SKM-1 (cell line): Measurements from ENCODE around the gene COL24A1.
A peak's percentile ranks its signal among the peaks of the same experiment; 100 is the strongest.
"Not testable (repeated sequence)": the region's sequence is repeated elsewhere in the genome, so short reads cannot be mapped to it uniquely, and the experiment has no call there.

Experiments used
- DNase-seq: peaks from one replicate; lab custom pipeline; 2025; ENCODE audit not compliant: unreplicated experiment; lab: John Stamatoyannopoulos, UW

The COL24A1 gene

DNA sequence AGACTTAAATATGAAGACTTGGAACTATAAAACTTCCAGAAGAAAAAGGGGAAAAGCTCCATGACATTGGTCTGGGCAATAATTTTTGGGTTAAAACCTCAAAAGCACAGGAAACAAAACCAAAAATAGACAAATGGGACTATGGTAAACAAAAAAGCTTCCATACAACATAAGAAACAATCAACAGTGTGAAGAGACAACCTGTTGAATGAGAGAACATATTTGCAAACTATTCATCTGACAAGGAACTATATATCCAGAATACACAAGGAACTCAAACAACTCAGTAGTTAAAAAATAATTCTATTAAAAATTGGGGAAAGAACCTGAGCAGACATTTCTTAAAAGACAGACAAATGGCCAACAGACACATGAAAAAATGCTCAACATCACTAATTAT lies 255.7 kb downstream of the COL24A1 start:
- no peak for DNase-seq

DNA sequence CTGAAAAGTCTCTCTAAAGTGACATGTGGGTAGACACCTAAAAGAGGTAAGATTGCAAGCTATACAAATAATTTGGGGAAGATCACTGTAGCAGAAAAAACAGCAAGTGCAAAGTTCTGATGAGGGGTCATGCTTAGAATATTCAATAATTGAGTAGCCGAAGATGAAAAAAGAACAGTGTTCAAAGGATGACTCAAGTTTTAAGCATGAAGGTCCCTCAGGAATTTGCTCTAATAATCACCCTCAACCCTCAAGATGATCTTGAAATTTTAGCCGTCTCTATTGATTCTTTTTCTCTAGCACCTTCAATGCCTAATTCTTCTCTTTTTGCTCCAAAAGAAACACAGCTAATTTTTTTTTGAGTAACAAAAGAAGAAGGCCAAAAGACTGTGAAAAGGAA lies 257.7 kb downstream of the COL24A1 start:
- DNase-seq: no peak

DNA sequence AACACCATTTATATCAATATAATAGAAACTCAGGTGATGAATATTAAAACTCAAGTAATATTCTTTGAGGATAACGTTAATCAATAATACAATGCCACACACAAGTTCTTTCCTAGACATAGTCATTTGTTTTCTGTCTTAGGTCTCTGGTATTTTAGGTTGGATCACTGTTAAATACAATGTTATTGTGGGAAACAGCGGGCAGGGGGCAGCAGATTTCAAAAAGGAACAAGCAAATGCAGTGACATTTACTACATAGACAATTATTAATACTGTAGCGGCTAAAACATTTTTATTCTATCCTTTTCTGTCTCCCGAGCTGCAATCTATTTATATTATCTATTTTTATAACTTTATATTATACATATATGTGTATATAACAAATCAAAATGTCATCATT lies 261.9 kb downstream of the COL24A1 start:
- no peak for DNase-seq

DNA sequence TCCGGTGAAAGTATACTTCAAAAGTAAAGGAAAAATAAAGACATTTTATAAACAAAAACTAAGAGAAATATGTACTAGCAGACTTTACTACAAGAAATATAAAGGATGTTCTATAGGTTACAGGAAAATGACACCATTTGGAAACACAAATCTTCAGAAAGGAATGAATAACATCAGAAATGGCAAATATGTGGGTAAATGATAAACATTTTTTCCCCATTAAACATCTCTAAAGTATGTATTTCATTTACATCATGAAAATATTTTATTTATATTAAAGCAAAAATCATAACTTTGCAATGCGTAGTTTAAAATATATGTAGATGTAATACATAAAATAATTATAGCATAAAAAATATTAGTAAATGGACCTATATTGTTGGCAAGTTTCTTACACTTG lies 264.2 kb downstream of the COL24A1 start:
- no peak for DNase-seq

GRCh38 chr1:85889870-85890269 lies 266.7 kb downstream of the COL24A1 start:
- no peak for DNase-seq

- DNase-seq: no peak
Observed at GRCh38 chr1:85888921-85889320, 267.7 kb downstream of the COL24A1 start.

DNA sequence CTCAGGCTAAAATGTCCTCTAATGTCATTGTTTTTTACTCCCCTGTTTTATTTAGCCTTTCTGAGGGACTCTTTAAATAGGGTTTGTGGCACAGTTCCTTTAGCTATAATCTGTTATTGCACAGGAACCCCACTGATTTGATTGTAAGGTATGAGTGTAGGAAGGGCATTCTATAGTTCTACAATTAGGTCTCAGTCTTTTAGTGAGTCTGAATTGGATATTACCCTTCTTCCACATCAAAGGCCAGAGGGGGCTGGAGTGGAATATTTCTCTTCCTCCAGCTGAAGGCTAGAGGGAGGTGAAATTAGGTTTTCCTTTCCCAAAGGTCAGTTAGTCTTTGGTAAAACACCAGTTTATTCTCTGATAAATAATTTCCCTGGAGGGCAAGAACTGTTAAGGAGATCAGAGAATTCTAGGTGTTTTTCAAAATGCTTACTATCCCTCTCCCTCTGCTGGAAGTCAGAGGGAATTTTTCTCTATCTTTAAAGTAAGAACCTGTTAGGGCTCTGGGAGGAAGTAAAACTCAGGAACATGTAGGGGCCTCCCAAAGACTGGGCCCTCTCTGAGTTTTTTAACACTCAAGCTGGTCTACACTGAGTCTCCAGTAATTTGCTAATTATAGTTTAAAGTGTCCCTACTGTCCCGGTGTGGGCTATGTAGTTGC lies 272.1 kb downstream of the COL24A1 start:
- no peak for DNase-seq

GRCh38 chr1:85867189-85867588 lies 289.4 kb downstream of the COL24A1 start:
- DNase-seq: no peak

GRCh38 chr1:85865213-85865612 lies 291.4 kb downstream of the COL24A1 start:
- DNase-seq: no peak

DNA sequence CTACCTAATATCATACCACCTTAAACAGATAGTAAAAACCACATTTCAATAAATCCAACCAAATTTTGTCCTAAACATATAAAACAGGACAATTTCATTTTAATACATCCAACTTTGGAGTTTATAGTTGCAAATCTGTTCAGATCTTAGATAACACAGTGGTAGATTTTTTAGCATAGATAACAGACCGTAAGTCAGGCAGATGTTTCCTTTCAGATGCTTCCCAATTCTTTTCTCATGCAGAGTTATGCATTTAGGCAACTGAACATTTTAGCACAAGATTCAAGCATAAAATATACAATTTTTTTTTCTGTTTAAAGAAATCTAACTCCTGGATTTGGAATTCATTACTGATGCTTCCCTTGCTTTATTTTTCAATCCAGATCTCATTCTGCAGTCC lies 291.8 kb downstream of the COL24A1 start:
- DNase-seq: no peak

GRCh38 chr1:85863639-85864038 lies 292.9 kb downstream of the COL24A1 start:
- not testable (repeated sequence) for DNase-seq

GRCh38 chr1:85862456-85862855 lies 294.1 kb downstream of the COL24A1 start:
- DNase-seq: no peak

GRCh38 chr1:85857991-85858390 lies 298.6 kb downstream of the COL24A1 start:
- DNase-seq: no peak

DNA sequence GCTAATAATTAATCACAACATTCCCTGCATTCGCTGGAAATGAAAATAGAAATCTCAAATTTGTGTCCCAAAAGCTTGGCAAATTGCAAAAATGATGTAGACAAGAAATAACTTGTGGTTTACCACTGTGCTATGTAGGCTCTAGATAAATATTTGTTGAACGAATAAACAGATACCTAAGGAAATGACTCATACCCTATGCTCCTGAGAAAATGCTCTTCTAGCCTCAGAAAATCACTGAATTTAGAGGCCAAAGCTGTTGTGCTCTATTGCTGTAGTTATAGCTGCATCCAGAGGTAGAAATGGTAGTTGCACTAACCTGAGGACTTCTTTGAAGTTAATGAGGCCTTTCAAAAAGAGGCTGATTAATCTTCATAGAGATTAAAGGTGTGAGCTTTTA lies 306.3 kb downstream of the COL24A1 start:
- no peak for DNase-seq

DNA sequence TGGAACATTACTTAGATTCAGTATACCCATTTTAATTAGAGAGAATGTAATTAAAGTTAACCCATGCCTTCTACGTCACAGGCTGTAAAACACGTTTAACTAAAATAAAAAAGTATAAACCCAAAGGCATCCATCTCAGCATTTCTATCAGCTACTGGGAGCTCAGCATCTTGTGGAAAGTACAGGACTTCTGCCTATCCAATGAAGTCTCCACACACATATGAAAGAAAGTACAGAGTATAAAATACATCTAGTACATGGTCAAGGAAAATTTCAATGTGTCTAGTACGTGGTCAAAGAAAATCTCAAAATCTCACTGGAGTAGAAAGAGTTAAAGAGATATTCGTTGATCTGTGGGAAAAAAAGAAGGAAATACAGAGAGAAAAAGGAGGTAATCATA lies 306.9 kb downstream of the COL24A1 start:
- no peak for DNase-seq

DNA sequence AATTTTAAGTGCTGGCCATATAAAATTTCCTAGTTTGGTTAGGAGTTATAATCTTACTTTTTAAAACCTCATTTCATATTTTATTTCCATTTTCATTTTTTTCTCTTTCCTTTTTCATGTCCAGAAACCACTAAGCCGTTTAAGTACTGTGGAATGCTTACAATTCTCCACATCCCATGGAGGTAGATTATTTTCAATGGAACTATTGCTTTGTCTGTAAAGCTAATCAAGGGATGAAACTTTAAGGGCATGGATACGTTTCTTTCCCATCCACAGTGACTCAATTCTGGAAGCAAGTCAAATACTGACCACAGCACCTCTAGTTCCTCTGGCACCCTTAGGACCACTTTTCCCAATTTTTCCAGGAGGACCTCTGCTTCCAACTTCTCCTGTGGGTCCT lies 309.2 kb downstream of the COL24A1 start:
- no peak for DNase-seq

DNA sequence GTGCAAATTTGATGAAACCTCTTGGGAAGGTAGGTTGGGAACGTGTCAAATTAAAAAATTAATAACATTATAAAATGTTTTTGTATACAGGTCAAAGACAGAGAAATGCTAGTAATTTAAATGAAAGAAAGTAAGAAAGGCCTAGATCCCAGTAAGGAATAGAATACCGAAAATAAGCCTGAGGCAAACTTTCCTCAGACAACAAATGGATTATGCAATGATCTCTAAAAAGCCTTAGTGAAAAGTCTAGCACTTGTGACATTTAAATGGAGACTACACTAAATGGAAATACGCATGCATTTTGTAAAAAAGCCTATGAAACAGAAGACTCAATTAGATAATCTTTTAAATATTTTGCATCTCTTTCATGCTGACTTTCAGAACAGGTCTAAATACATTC lies 309.9 kb downstream of the COL24A1 start:
- no peak for DNase-seq

GRCh38 chr1:85839459-85839858 lies 317.1 kb downstream of the COL24A1 start:
- DNase-seq: no peak

DNA sequence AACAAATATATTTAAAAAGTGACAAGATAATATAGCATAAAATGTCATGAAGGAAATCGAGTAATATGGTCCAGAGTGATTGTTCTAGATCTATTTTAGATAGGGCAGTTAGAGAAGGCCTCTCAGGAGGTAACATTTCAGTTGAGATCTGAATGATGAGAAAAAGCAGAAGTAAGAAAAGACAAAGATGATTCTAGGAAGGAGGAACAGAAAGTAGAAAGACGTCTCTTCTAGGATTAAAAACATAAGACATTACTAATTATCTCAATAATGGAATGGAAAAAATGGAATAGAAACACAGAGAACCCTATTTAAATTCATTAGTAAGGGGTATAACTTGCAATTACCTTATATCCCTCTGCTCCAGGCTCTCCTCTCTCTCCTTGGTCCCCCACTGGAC lies 318.3 kb downstream of the COL24A1 start:
- DNase-seq: peak; percentile 21

- DNase-seq: no peak
Observed at GRCh38 chr1:85836736-85837135, 319.8 kb downstream of the COL24A1 start.

DNA sequence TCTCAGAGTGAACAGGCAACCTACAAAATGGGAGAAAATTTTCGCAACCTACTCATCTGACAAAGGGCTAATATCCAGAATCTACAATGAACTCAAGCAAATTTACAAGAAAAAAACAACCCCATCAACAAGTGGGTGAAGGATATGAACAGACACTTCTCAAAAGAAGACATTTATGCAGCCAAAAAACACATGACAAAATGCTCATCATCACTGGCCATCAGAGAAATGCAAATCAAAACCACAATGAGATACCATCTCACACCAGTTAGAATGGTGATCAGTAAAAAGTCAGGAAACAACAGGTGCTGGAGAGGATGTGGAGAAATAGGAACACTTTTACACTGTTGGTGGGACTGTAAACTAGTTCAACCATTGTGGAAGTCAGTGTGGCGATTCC lies 323.4 kb downstream of the COL24A1 start:
- not testable (repeated sequence) for DNase-seq

DNA sequence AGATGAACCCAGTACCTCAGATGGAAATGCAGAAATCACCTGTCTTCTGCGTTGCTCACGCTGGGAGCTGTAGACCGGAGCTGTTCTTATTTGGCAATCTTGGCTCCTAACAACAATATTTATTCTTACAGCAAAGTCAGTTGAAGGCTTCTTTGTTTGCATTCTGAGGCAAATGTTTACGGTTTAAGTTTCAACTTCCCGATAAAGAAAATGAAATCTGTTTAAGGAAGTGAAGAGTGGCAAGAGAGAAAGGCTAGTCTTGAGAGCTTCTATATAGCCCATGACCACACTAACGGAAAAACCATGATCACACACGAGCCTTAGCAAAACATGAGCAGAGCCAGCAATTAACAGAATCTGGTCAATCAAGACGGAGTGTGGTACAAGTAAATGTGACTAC lies 325.7 kb downstream of the COL24A1 start:
- no peak for DNase-seq

DNA sequence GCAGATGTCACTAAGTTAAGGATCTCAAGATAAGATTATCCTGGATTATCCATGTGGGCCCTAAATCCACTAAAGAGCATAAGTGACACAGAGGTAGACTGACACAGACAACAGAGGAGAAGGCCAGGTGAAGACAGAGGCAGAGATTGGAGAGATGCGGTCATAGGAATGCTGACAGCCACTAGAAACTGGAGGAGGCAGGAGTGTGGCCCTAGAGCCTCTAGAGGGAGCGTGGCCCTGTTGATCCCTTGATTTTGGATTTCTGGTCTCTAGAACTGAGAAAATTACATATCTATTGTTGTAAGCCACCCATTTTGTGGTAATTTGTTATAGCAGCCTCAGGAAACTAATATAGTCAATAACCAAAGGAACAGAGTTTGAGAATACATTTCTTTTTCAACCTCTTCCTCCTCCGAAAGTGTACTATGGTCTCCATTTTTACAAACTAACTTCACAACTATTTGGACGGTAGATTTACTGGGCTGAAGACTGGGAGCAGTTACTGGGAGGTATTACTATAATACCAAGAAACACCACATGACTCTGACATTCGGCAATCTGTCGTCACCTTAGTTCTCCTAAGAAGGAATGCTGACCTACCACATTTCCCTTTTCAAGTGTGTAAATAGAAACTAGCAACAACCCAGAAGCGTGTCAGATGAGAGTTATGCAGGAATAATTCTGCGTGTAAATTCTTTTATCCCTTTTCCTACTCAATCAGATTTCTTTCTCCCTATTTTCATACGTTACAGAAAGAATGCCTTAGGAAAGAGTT lies 332.3 kb downstream of the COL24A1 start:
- no peak for DNase-seq
